ENCODE data around the gene CENATAC.

CENATAC gene

GRCh38 chr11:119006656-119007055 is 8.7 kb downstream of the CENATAC start:
- Histone ChIP-seq H4K20me1 (ENCODE audit: insufficient read depth, low read length) (no peaks in the 10 kb centered on the region), H3K4me2 (ENCODE audit: low read length) (no peak overlapping the region), H3F3A (ENCODE audit: insufficient read depth, low read length) (no peaks in the 10 kb centered on the region), H3K9me3 (ENCODE audit: low read length) (no peaks in the 10 kb centered on the region), H3K79me2 (ENCODE audit: insufficient read depth, low read length) (no peaks in the 10 kb centered on the region), H2AFZ (ENCODE audit: low read length) (no peak overlapping the region), H3K9ac (ENCODE audit: low read length) (no peak overlapping the region), H3K27me3 (ENCODE audit: insufficient read depth, low read length) (no peaks in the 10 kb centered on the region), H3K4me1 (ENCODE audit: insufficient read depth, low read length, severe bottlenecking) (no peaks in the 10 kb centered on the region), H3K9me2 (ENCODE audit: low read depth, low read length) (no peaks in the 10 kb centered on the region), H3K27ac (ENCODE audit: low read depth, low read length, poor library complexity, severe bottlenecking) (no peak overlapping the region), H3K4me3 (ENCODE audit: low read depth, low read length, poor library complexity, severe bottlenecking) (no peak overlapping the region), H3K36me3 (ENCODE audit: insufficient read depth, low read length) (peaks cover 30% of the 10 kb centered on the region)
- no peak for TF ChIP-seq EZH2 (IDR thresholded peaks at IDR 0.05; ENCODE audit: borderline replicate concordance, low read length)
- no peak for TF ChIP-seq CTCF (IDR thresholded peaks at IDR 0.05; ENCODE audit: low read length)

GRCh38 chr11:119011476-119012053 is 13.6 kb downstream of the CENATAC start:
- Histone ChIP-seq H3K4me1 (ENCODE audit: insufficient read depth, low read length, severe bottlenecking) (peaks cover 2% of the 10 kb centered on the region), H3F3A (ENCODE audit: insufficient read depth, low read length) (peaks cover 3% of the 10 kb centered on the region; the same call in 1 of the 2 replicates), H3K4me3 (ENCODE audit: low read depth, low read length, poor library complexity, severe bottlenecking) (no peak overlapping the region), H3K36me3 (ENCODE audit: insufficient read depth, low read length) (peaks cover 56% of the 10 kb centered on the region), H2AFZ (ENCODE audit: low read length) (no peak overlapping the region), H3K27ac (ENCODE audit: low read depth, low read length, poor library complexity, severe bottlenecking) (no peak overlapping the region), H3K79me2 (ENCODE audit: insufficient read depth, low read length) (peaks cover 4% of the 10 kb centered on the region; the same call in 1 of the 2 replicates), H3K9me3 (ENCODE audit: low read length) (no peaks in the 10 kb centered on the region), H3K9ac (ENCODE audit: low read length) (no peak overlapping the region), H3K4me2 (ENCODE audit: low read length) (no peak overlapping the region), H3K27me3 (ENCODE audit: insufficient read depth, low read length) (no peaks in the 10 kb centered on the region), H4K20me1 (ENCODE audit: insufficient read depth, low read length) (no peaks in the 10 kb centered on the region), H3K9me2 (ENCODE audit: low read depth, low read length) (no peaks in the 10 kb centered on the region)
- TF ChIP-seq CTCF (IDR thresholded peaks at IDR 0.05; ENCODE audit: low read length) (no peak), EZH2 (IDR thresholded peaks at IDR 0.05; ENCODE audit: borderline replicate concordance, low read length) (no peak)

- no peak overlapping the region for H3K27ac ChIP-seq (ENCODE audit: low read depth, low read length, poor library complexity, severe bottlenecking)
- peaks cover 16% of the 10 kb centered on the region for H3K79me2 ChIP-seq (ENCODE audit: insufficient read depth, low read length)
- no peaks in the 10 kb centered on the region for H3K9me2 ChIP-seq (ENCODE audit: low read depth, low read length)
- no peak overlapping the region for H2AFZ ChIP-seq (ENCODE audit: low read length)
- H3K4me3 ChIP-seq (ENCODE audit: low read depth, low read length, poor library complexity, severe bottlenecking), result no peak overlapping the region
- peaks cover 11% of the 10 kb centered on the region for H3K4me1 ChIP-seq (ENCODE audit: insufficient read depth, low read length, severe bottlenecking)
- H3K36me3 ChIP-seq (ENCODE audit: insufficient read depth, low read length), result peaks cover 64% of the 10 kb centered on the region
- H3K4me2 ChIP-seq (ENCODE audit: low read length), result no peak overlapping the region
- TF ChIP-seq CTCF (IDR thresholded peaks at IDR 0.05; ENCODE audit: low read length), result no peak
- no peak for TF ChIP-seq EZH2 (IDR thresholded peaks at IDR 0.05; ENCODE audit: borderline replicate concordance, low read length)
- no peaks in the 10 kb centered on the region for H3K27me3 ChIP-seq (ENCODE audit: insufficient read depth, low read length)
- H3K9ac ChIP-seq (ENCODE audit: low read length), result no peak overlapping the region
- H3K9me3 ChIP-seq (ENCODE audit: low read length), result no peaks in the 10 kb centered on the region
- no peaks in the 10 kb centered on the region for H4K20me1 ChIP-seq (ENCODE audit: insufficient read depth, low read length)
- H3F3A ChIP-seq (ENCODE audit: insufficient read depth, low read length), result peaks cover 3% of the 10 kb centered on the region; the same call in 1 of the 2 replicates
Measured at GRCh38 chr11:119012629-119013170, 14.8 kb downstream of the CENATAC start.
